Peyer's patch (tissue), 4 donors: ENCODE data around the gene ADCY7.

Source experiments
- POLR2A ChIP-seq, 2 donors: fragments of 450-650 bp; IDR thresholded peaks; one replicate each; pipeline ENCODE4 v1.5.1; 2017; ENCODE audit warnings: antibody characterized with exemption in 2 of 2, mild to moderate bottlenecking in 2 of 2, moderate library complexity in 2 of 2
- TF ChIP-seq, protein P1 (sequence below), 6 experiments: fragments of 450-650 bp in 4 of 6; fragments of 200-600 bp in 2 of 6; sonication (generic) in 1 of 6; IDR thresholded peaks; one replicate each; pipeline ENCODE4 v1.5.1; 2017 to 2019; ENCODE audit warnings: antibody characterized with exemption in 6 of 6, mild to moderate bottlenecking in 3 of 6, moderate library complexity in 1 of 6

DNA sequence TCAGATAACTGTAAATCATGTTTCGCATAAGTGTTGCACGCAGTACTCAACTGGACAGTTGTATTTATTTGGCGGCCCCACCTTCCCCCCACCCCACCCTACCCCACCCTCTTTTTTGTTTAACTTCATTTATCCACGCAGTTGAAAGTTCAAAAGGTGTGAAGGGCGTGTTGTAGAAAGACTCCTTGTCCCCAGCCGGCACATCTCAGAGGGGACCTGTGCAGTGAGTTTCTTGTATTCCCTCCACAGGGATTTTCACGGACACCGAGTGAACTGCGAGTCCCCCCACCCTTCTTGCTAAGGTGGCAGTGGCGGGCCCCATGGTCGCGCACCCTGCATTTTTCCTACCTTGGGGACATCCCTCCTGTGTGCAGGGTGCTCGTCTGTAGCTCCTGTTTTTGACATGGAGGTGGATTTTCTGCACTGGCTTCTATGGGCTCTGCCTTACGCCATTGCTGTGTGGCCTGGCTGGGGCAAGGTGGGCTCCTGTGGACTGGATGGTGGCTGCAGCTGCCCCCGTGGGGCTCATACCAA is 36.2 kb downstream of the ADCY7 start:
- no peak for TF ChIP-seq POLR2A (IDR thresholded peaks at IDR 0.05)
- TF ChIP-seq, protein P1, sequence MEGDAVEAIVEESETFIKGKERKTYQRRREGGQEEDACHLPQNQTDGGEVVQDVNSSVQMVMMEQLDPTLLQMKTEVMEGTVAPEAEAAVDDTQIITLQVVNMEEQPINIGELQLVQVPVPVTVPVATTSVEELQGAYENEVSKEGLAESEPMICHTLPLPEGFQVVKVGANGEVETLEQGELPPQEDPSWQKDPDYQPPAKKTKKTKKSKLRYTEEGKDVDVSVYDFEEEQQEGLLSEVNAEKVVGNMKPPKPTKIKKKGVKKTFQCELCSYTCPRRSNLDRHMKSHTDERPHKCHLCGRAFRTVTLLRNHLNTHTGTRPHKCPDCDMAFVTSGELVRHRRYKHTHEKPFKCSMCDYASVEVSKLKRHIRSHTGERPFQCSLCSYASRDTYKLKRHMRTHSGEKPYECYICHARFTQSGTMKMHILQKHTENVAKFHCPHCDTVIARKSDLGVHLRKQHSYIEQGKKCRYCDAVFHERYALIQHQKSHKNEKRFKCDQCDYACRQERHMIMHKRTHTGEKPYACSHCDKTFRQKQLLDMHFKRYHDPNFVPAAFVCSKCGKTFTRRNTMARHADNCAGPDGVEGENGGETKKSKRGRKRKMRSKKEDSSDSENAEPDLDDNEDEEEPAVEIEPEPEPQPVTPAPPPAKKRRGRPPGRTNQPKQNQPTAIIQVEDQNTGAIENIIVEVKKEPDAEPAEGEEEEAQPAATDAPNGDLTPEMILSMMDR (IDR thresholded peaks at IDR 0.05) = no peak
